ENCODE results near the gene SEC16A.
"Not testable (repeated sequence)": the region's sequence is repeated elsewhere in the genome, so short reads cannot be mapped to it uniquely, and the experiment has no call there.

Gene SEC16A

GRCh38 chr9:136437430-136437829, 45.4 kb downstream of the SEC16A start:
- no peak for DNase-seq

DNA sequence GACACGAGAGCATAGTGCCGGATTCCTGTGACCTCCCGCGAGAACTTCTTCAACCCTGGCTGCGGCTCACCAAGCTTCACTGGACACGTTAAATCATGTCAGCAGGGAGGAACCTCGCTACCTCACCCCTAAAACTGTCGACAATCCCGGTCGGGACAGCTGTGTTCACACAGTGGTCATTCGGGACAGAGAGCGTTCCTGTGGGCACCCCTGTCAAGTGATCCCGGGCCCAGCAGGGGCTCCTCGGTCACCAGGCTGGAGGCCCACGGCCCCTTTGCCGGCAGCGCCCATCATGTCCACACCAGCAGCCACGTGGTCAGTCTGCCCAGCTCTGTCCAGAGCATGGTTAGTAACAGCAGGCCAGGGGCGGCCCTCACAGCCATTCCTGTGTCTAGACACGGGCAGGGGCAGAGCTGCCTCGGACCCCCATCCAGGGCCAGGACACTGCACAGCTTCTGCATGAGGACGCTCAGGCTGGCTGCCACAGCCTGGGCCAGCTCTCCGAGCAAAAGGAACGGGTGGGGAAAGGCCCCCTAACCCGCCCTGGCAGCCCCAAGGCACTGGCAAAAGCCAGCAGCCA, 46.7 kb downstream of the SEC16A start:
- DNase-seq: no peak

DNA sequence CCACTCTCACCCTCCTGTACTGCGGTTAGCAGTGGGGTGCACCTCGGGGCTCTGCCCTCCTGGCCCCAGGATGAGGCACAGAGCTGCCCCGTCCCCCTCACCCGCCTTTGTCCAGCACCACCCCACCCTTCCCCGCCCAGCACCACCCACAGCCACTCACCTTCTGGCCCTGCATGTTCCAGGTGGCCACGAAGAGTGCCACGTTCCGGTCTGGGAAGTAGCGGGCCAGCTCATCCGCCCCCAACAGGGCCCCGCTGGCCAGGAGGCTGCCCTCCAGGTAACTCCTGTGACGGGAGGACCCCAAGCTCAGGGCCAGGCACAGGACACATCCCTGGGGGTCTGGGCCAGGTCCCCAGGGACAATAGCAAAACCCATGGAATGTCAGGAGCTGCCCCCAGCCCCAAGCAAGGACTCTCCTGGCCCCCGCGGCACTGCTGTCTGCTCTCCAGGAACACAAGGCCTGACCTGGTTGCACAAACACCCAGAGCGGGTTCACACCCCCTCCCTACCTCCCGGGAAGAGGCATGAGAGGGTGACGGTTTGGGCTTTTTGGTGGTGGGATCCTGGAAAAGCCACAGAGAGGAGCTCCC, 48.2 kb downstream of the SEC16A start:
- no peak for DNase-seq

GRCh38 chr9:136433849-136434579, 48.8 kb downstream of the SEC16A start:
- no peak for DNase-seq

DNA sequence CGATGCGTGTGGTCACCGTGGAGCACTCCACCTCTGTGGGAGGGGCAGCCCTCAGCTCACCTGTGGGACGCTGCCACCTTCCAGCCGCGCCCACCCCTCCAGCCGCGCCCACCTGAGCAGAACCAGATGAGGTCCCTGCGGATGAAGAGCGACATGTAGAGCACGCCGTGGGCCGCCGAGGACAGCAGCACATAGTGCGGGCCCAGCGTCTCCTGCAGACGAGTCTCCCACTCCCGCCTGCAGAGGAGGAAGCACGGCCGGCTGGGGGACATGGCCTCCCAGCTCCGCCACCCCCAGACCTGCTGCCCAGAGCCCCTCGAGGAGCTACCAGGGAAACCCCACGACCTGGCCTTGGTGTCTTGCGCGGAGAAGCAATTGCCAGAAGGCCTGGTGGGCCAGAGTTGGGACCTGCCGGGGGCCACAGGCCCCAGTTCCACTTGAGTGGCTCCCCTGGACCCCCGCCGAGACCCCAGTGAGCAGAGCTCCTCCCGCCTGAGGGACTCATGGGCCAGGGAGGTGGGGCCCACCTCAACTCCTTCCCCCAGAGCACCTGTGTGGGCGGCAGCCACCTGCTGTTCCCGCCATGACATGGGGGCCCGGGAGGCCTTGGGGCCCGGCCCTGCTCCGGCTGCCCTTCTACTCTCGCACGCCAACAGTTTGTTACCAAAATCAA, 49.7 kb downstream of the SEC16A start:
- no peak for DNase-seq

DNA sequence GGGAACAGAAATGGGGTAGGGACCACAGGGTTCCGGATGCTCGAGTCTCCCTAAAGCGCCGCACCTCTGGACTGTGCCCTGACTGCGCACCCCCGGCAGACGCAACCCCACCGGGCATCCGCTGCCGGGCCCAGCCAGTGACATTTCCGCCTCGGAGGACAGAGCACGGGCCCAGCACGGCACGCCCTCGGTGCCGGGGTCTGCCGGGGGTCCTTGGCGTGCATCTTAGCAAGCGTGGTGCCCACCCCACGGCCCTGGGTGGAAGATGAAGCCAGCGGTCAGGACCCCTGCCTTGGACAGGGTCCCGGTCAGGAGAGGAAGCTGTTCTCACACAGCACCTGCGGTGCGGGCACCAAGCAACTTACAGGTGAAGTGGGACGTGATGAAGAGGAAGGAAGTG, 50.2 kb downstream of the SEC16A start:
- DNase-seq: no peak

GRCh38 chr9:136431782-136432350, 51.0 kb downstream of the SEC16A start:
- no peak for DNase-seq

GRCh38 chr9:136430588-136431234, 52.1 kb downstream of the SEC16A start:
- DNase-seq: no peak

DNA sequence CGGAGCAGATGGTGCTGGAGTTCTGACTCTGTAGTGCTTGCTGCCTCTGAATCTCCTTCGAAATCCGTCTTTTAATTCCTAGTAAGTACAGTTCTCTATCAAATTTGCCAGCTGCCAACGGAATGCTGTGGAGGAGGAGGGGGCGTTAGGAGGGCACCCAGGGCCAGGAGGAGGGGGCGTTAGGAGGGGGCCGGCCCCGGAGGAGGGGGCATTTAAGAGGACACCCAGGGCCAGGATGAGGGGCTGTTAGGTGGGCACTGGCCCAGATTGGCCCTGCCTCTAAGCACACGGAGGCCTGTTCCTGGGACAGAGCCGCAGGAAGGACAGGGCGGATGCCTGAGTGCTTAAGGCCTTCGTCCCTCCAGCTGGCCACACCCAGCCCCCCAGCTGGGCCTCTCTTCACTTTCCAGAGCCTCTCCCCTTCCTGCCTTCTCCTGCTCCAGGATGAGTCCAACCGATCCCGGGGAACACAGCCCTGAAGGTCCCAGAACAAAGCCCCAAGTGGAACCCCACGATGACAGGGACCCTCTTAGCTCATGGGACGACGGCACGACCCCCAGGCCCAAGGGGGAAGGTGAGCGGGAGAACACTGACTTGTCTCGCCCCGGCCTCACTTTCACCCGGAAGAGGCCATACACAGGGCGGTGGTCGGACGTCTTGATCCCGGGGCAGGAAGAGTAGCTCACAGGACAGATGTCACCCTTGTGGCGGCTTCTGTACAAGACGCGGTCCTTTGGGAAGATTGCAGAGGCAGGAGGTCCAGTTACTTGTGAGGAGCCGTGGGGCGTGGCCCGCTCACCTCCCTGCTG, 53.0 kb downstream of the SEC16A start:
- DNase-seq: no peak

- DNase-seq: no peak
Measured at GRCh38 chr9:136429075-136429628, 53.7 kb downstream of the SEC16A start.

- DNase-seq: no peak
Measured at GRCh38 chr9:136426787-136427186, 56.1 kb downstream of the SEC16A start.

GRCh38 chr9:136425367-136425766, 57.5 kb downstream of the SEC16A start:
- not testable (repeated sequence) for DNase-seq

- no peak for DNase-seq
Measured at GRCh38 chr9:136424750-136425362, 58.0 kb downstream of the SEC16A start.

- no peak for DNase-seq
Measured at GRCh38 chr9:136423432-136424146, 59.3 kb downstream of the SEC16A start.

GRCh38 chr9:136422876-136423275, 60.0 kb downstream of the SEC16A start:
- DNase-seq: no peak

DNA sequence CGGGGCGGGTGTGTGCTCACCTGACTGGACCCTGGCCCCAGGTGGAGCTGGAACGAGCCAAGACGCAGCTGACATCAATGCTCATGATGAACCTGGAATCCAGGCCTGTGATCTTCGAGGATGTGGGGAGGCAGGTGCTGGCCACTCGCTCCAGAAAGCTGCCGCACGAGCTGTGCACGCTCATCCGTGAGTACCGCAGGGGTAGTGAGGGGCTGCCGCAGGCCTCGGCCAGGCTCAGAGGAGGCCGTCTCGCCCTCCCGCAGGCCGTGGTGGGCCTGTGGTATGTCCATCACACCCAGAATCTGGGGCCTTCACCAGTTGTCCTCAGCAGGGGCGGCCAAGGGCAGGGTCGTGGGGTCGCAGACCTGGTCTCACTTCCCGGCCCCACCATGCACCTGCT, 61.0 kb downstream of the SEC16A start:
- DNase-seq: no peak

- no peak for DNase-seq
Measured at GRCh38 chr9:136419092-136419420, 63.8 kb downstream of the SEC16A start.

DNA sequence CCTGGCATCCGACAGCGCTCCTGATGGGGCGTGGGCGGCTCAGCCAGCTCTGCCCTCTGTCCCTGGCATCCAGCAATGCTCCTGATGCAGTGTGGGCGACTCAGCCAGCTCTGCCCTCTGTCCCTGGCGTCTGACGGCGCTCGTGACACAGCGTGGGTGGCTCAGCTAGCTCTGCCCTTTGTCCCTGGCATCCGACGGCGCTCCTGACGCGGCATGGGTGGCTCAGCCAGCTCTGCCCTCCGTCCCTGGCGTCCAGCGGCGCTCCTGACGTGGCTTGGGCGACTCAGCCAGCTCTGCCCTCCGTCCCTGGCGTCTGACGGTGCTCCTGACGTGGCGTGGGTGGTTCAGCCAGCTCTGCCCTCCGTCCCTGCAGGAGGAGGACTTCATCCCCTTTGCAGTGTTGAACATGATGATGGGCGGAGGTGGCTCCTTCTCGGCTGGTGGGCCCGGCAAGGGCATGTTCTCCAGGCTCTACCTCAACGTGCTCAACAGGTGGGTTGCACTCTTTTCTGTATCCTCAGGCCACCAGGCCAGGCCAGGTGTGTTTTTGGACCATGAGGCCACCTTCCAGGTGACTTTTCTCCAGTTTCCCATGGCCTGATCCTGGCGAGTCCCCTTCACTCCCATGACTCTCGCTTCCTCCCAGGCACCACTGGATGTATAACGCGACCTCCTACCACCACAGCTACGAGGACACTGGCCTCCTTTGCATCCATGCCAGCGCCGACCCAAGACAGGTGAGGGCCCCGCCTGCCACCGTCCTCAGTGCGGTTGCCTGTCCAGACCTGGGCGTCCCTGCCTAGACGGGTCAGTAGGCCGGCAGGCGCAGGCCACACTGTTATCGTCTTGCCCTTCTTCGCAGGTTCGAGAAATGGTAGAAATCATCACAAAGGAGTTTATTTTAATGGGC, 64.4 kb downstream of the SEC16A start:
- no peak for DNase-seq

- DNase-seq: no peak
Measured at GRCh38 chr9:136416914-136417313, 65.9 kb downstream of the SEC16A start.

DNA sequence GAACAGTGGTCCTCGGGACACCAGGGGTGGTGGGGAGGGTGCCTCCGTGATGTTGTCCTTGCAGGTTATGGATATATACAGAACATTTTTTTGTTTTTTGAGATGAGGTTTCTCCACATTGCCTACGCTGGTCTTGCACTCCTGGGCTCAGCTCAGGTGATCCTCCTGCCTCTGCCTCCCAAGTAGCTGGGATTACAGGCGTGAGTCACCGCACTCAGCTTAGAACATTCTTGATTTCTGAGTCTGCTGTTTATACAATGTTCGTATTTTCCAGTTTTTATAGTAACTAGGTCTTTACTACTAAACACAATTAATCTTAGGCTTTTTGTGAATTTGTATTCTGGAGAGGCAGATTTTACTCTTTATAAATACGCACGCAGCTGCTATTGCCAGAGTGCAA, 66.4 kb downstream of the SEC16A start:
- no peak for DNase-seq
